ENCODE measurements around the gene DENND1A.
A peak's percentile ranks its signal among the peaks of the same experiment; 100 is the strongest.

Gene DENND1A

DNA sequence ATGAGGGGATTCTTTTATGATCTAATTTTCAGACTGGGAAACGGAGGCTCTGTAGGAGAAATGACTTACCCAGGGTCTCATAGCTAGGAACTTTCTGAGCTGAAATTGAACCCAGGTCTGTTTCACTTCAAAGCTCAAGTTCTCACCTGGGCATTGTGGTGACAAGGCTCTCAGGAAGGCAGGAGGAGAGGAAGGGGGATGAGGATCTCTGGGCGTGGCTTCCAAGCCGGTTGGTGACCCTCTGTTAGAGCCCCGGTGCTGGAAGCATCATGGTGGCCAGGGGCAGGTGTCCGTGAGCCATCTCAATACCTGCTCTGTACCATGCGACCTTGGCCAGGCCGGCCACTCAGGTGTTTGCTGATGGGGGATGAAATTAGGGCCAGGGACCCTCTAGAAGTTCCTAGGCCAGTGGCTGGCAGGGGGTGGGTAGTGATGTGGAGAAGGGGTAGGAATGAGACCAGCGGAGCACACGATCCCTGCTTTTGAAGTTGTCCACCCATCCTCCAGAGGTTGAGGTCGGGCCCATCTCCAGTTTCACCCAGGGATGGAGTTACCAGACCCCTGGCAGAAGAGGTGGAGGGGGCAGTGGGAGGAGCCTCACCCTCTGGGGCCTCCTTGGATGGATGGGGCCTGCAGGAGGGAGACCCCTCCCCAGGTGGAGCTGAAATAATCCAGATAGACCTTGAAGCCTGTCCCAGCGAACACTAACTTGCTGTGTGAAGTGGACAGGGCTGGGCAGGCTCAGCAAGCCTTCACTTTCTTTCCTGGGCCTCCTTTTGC lies 568.0 kb downstream of the DENND1A start:
- no peak for DNase-seq

DNA sequence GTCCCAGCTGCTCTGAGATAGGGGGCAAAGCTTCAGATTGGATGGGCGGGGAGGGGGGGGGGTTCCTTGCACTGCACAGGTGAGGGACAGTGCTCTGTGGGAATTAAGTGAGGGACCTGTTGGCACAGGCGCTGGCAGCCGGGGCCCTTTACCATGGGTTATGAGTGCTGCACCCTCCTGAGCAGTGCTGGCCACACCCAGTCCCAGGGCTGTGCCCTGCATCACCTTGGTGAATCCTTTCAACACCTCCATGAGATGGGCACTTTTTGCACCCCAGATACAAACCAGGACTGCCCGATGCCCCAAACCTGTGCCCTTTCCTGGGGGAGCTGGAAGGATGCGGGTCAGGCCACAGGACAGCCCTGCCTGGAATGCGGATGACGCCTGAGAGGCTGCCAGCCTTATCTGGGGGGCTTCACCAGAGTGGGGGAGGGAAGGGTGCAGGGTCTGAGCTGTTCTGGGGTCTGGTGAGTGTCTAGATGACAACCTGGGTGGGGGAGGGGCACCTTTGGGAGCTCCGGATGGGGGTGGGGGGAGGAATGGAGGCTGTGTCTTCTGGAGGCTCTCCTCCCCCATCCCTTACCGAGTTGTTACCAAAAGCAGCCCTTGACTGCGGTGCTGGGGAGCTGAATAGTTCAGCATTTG lies 568.7 kb downstream of the DENND1A start:
- DNase-seq = no peak

DNA sequence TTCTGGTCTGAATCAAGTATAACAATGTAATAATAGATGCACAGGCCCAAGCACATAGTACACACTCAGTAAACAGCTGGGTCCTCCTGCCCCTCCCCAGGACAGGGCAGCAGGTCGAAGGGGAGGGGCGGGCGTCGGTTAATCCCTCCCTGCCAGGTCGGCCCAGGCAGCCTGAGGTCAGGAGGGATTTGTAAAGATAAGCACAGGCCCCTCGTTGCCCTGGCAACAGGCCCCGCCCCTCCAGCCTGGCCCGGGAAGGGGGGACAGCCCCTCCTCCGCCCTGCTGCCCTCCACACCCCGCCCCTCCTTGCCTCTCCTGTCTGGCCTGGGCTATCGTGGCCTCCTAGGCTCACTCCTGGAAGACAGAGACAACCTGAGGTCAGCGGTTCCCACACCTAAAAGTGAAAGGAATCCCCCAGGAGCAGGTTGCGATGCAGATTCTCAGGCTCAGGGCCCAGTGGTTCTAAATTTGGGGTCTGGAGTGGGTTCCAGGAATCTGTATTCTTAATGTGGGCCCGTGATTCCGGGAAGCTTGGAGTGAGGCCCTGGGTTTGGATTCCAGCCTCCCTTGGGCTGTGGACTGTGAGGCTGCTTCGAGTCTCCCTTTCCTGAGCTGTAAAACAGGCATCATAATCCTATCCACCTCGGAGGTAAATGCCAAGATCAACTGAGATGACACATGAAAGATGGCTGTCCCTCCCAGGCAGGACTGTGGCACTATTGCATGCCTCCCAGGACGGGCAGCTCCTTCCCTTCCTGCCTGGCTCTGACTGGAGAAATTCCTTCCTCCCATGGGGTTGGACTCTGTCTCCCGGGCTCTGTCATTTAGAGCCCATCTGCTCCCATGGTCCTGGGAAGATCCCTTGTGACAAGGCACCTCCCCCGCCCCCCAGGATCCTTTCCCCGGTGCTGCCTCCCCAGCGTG lies 569.5 kb downstream of the DENND1A start:
- DNase-seq = no peak

DNA sequence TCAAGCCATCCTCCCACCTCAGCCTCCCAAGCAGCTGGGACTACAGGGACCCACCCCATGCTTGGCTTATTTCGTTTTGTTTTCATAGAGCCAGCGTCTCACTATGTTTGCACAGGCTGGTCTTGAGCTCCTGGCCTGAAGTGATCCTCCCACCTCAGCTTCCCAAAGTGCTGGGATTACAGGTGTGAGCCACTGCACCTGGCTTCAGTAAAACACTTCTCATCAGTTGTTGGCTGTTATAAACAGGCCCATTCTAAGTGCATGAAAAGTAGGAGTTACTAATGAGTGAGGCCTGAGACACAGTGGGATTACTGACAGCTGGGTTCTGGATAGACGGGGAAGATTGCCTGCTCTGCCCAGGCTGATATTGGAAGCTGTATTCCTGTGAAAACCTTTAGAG lies 570.4 kb downstream of the DENND1A start:
- no peak for DNase-seq

DNA sequence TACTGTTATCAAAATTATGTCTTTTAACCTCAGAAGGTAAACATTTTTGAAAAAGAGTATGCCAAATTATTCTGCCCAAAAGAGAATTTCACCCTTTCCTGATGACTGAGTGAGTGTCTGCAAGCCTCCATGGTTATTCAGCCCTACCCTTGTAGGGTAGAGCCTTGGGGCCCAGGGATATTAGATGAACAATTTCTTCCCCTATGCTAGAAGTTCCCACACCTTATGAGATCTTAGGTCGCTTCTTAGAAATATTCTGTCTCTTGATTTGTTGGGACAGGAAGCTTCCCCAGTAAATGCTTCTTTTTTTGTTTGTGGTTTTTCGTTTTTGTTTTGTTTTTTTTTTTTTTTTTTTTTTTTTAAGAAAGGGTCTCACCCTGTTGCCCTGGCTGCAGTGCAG lies 570.8 kb downstream of the DENND1A start:
- no peak for DNase-seq

DNA sequence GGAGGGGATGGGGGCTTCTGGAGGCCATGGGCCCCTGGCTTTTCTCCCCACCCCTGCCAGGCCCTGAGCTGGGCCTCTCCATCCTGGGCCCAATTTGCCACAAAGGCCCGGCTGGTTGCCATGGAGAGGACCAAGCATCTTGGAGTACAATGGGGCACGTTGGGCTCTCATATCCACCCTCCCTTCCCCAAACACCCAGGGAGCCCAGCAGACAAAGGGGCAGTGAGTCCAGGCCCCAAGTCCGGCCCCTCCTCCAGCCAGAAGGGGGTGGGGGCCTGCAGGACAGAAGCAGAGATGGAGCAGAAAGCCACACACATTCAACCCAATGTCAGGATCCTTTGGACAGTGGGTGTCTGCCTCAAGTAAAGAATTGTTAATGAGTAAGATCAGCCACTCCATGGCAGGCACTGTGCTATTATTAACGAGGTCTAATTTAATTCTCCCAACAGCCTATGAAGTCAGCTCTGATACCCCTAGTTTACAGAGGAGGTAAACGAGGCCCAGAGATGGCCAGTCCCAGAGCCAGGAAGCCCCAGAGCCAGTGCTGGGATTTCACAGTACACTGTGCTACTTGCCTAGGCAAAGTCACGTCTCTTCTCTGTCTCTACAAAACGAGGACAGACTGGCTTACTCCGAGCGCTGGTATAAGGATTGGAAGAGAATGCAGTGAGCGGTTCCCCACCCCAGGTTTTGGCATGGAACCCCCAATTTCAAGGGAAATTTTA lies 571.6 kb downstream of the DENND1A start:
- no peak for DNase-seq

DNA sequence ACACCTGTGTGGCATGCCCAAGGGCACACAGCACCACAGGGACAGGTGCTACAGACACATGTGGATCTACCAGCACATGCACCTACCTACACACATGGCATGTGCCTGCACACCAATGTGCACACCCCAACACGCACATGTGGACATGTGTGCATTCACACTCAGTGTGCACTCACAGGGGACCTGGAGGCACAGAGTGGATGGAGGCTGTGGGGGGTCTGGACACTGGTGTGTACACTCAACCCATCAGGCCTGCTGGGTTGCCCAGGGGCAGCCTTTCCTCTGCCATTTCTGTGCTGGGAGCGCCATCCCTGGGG lies 572.2 kb downstream of the DENND1A start:
- no peak for DNase-seq

DNA sequence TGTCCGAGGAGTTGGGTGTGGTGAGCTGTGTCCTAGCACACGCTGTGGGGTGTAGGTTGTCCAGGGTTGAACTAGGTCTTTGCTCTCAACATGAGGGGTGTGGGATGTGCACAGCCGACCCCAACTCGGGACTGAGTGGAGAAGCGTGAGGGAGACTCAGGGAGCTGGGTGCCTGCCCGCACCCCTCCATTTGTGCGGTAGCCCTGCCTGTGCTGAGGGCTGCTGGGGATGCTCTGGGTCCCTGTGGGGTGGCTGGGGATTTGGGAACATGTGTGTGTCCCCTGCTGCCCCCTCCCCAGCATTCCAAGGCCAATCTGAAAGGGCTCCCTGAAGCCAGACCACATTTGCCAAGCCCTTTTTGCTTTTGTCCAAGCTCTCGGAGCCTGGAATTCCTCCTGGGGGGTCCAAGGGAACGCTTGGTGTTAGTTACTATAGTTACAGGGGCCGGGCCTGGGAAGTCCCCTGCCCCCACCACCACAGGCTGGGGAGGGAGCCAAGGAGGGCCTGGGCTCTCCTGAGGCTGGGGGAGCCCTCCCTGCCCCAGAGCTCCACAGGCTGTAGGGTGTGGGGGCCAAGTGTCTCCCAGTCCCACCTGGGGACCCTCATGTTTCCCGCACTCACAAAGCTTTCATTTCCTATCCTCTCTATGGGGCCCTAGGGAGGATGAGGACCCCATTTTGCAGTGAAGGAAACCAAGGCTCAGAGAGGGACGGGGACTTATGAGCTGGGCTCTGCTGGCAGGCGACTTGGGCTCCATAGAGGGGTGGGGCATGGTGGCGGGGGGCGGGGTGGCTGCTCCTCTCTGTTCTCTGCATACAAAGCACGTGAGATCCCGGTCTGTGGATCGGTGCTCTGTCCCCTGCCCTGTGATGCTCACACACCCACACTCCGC lies 572.8 kb downstream of the DENND1A start:
- no peak for DNase-seq

DNA sequence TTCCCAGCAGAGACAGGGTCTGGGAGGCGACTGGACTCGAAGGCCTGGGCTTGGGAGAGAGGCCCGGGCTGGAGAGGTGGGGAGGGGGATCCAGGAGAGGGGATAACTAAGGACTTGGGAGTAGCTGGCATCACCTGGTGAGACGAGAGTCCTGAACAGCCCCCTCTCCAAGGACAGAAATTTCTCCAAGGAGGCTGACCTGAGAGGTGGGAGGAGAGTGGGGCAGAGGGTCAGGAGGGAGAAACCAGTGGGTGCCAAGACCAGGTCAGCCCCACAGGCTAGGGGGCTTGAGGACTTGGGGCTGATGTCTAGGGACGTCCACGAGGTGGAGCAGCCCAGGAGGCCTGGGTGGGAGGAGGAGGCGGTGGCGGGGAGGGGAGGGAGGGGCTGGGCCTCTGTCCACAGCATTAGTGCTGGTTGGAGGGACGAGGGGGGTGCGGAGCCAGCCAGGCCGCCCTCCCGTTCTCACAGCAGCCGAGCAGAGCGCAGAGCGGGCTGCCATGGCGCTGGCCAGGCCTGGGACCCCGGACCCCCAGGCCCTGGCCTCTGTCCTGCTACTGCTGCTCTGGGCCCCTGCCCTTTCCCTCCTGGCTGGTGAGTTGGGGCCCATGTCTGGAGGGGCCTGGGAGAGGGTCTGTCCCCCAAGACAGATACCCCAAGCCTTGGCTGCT lies 574.0 kb downstream of the DENND1A start, which contains the start of gene CRB2:
TSS of gene CRB2 (plus strand) at position 437 of the 671 bp plus-strand sequence. CDS start at position 501, 64 bp downstream.
- DNase-seq = no peak

DNA sequence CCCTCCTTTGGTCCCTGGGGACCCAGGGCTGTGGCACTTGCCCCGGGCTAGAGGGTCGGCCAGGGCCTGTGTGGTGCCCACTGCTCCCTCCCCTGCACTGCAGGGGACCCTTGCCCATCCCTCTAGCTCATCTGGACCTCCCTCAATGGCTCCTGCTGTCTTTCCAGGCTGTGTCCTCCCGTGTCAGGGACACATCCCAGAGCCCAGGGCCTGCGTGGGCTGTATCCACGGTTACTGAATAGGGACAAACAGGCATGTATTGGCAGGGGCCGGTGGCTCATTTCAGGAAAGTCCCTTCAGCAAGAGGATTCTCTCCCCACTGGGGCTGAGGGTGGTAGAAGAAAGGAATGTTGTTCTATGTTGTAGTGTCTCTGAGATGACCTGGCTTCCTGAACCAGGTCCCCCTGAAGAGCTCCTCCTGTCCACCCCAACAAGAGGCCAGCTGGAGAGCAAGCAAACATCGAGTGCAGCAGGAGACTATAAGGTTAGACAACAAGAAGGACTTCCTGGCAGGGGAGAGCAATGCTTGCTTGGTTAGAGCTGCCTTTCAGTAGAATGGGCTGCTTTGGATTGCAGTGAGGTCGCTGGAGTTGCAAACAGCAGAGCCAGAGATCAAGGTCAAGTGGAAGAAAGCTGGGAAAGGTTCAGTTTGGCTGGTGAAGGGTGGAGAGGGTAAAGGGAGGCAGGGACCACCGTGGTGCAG lies 575.0 kb downstream of the DENND1A start:
- no peak for DNase-seq

DNA sequence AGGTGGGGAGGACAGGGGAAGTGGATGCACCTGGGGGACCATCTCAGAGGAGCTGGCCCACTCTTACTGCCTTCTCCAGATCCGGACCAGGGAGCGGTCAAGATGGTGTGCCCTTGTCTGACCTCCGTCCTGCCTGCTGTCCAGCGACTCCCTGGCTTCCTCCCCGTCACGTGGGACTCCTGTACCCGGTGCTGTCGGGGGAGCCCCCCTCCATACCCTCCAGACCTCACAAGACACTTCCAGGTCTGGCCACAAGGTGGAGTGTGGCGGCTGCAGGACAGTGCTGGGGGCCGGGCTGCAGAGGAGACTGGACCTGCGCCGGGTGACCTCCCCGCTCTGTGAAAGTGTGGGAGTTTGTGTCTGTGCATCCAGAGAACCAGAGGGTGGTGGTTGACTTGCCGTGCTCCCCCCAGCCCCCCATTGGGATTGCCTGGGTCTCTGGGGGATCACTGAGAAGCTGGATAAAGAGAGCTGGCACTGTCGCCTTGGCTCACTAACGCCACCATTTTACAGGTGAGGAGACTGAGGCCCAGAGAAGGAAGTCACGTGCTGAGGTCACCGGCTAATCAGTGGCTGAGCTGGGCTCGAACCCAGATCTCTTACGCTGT lies 575.8 kb downstream of the DENND1A start:
- DNase-seq = peak; percentile 41 to 50

DNA sequence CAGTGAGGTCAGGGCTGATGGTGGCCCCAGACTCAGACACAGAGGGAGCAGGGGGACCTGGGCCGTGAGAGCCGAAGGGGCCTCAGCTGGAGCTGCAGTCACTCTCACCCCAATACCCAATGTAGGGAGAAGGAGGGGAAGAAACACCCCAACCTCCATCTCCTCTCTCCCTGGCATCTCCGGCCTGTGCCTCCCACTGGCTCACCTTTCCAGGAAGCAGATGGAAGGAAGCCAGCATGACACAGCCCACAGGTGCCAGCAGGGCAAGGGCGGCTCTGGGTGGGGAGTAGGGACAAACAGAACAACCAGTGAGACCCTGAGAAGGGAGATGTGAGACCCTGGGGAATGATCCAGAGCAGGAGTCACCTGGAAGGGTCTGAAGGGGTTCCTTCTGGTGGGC lies 576.9 kb downstream of the DENND1A start:
- no peak for DNase-seq

DNA sequence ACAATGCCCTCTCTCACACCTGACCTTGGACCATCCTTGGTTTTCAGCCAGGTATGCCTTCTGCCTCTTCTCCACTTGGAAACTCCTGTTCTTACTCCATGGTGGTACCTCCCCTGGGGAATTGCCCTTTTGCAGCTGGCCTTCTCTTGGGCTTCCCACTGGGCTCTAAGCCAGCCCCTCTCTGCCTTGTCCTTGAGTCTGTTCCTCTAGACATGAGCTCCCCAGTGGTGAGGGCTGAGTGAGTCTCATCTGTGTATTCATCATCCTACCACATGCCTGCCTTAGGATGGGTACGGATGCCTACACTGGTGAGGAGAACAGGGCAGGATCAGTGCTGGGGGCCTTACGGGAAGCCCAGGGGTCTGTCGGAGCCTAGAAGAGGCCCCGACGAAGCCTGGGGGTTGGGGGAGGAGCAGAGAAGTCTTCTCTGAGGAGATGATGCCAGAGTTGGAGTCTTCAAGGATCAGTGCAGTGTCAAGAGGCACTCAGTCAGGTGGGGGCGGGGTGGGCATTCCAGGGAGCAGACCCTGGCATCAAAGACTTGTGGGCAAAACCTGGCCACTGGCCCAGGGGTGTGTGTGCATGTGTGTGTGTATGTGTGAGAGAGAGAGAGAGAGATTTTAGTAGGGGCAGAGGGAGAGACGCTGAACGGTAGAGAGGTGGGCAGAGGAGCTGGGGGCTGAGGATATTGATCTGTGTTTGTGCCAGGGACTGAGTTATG lies 579.2 kb downstream of the DENND1A start:
- DNase-seq = no peak

DNA sequence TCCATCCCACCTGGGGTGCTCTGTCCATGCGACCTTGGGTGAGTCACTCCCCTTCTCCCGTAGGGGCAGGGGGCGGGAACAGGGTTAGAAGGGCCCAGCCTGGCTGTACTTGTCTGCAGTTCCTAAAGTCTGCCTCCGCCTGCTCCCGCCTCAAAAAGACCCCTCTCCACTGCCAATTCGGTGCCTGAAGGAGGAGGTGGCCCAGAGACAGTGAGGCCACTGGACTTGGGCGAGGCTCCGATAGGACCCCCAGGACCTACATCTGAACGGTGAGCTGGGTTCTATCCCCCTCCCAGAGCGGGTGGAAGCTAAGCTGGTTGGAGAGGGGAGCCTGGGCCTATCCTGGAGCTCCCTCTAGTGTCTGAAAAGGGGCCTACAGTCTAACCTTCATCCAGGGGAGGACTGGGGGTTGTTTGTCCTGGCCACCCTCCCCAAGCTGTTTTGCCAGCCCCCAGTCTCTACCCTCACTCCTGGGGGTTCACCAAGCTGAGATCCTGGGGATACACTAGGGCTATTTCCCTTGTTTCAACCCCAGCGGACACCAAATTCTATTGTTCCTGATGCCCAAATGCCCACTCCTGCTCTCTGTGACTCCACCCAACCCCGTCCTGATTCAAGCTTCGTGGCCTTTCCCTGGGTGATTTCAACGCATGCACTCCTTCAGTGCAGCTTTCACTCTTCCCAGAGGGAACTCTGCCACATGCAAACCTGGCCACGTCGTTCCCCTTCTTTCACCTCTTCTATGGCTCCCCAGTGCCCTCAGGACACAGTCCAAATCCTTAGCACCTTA lies 580.0 kb downstream of the DENND1A start:
- peak; percentile 60 to 69 for DNase-seq

DNA sequence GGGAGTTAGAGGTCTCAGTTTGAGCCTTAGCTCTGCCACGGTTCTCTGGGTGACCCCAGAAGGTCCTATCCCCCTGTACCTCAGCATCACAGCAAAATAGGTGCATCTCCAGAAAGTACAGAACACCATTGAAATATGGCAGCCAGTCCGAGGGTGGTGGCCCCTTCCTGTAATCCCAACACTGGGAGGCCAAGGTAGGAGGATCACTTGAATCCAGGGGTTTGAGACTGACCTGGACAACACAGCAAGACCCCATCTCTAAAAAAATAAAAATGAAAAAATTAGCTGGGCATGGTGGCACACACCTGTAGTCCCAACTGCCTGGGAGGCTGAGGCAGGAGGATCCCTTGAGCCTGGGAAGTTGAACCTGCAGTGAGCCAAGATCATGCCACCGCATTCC lies 580.9 kb downstream of the DENND1A start:
- no peak for DNase-seq

DNA sequence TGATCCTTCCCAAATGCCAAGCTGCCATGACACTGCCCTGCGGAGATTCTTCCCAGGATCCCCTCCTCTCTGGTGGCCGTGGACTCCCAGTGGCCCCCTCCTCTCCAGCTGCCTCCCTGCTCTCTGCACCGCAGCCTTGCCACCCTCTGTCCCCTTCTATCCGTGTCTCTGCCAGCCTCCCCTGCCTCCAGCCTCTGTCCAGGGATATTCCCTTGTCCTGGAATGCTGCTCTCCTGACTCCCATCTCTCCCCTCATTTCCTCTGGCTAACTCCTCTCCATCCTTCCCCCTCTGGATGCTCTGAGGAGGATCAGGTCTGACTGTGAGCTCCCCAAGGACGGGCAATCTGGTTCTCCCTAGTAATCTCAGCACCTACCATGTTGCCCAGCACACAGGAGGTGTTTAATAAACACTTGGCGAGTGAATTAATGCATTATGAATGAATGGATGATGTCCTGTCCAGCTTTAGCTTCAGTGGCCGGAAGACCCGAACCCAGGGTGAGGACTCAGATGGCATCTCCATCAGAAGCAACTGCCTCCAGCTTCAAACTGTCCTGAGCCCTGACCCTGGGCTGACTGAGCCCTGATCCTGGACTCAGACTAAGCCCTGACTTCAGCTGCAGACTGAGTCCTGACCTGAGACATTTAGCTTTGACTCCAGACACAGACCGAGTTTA lies 581.5 kb downstream of the DENND1A start:
- no peak for DNase-seq

DNA sequence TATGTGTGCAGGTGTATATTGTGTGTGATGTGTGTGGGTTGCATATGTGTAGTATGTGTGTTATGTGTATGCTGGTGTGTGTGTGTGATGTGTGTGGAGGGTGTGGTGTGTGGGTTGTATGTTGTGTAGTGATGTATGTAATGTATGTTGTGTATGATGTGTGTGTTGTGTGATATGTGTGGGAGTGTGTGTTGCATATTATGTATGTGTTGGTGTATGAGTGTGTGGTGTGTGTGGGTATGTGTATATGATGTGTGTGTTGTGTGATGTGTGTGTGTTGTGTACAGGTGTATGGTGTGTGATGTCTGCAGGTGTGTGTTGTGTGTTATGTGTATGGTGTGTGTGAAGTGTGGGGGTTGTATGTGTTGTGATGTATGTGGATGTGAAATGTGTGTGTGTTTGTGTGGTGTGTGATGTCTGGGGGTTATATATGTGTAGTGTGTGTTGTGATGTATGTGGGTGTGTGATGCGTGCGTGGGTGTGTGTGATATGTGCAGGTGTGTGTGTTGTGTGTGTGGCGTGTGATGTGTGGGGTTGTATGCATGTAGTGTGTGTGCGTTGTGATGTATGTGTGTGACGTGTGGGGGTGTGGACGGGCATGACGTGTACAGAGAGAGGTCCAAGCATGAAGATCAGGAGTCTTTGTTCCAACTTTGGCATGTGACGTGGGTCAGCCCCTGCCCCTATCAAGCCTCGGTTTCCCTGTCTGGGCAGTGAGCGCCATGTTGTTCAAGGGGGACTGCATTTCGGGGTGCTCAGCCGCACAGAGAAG lies 582.5 kb downstream of the DENND1A start:
- DNase-seq = no peak

Measured in inflammatory macrophage (primary cell).